ENCODE results near the gene CCNL1. TPM values are rescaled to one million over a fixed set of nuclear protein-coding genes. Genes with fewer than 3 reads are reported as not detected.

Gene CCNL1
- polyA plus RNA-seq, 1 donor from 2014 or later = 186 TPM

GRCh38 chr3:157125101-157125500, 34.8 kb downstream of the CCNL1 start:
- H3K36me3 ChIP-seq (ENCODE audit: insufficient read depth, low read length) = no peaks in the 10 kb centered on the region
- no peaks in the 10 kb centered on the region for H3F3A ChIP-seq (ENCODE audit: insufficient read depth, low read length, poor library complexity, severe bottlenecking)
- no peaks in the 10 kb centered on the region for H3K9me3 ChIP-seq (ENCODE audit: low read length)
- no peak overlapping the region for H3K4me2 ChIP-seq (ENCODE audit: low read length)
- no peaks in the 10 kb centered on the region for H3K27me3 ChIP-seq (ENCODE audit: insufficient read depth, low read depth, low read length)
- H3K9ac ChIP-seq (ENCODE audit: low read length) = no peak overlapping the region
- H4K20me1 ChIP-seq (ENCODE audit: insufficient read depth) = no peaks in the 10 kb centered on the region
- H3K4me3 ChIP-seq (ENCODE audit: low read length) = no peak overlapping the region
- H2AFZ ChIP-seq (ENCODE audit: low read depth, low read length) = no peak overlapping the region
- no peaks in the 10 kb centered on the region for H3K79me2 ChIP-seq (replicated peaks; ENCODE audit: insufficient read depth, low read length)
- H3K27ac ChIP-seq (ENCODE audit: low read length) = no peak overlapping the region
- H3K9me2 ChIP-seq (ENCODE audit: insufficient read depth, low read length) = no peaks in the 10 kb centered on the region
- TF ChIP-seq POLR2AphosphoS5 (IDR thresholded peaks at IDR 0.05) (no peak), EZH2 (IDR thresholded peaks at IDR 0.05; ENCODE audit: borderline replicate concordance, insufficient read depth, low read length, poor library complexity, severe bottlenecking) (no peak), TAF1 (IDR thresholded peaks at IDR 0.05; ENCODE audit: low read depth) (no peak), CTCF (IDR thresholded peaks at IDR 0.05; ENCODE audit: poor library complexity, severe bottlenecking) (no peak), EP300 (conservative IDR thresholded peaks at IDR 0.05; ENCODE audit: poor library complexity, severe bottlenecking) (no peak), SMC3 (conservative IDR thresholded peaks at IDR 0.05; ENCODE audit: poor library complexity) (no peak), RAD21 (conservative IDR thresholded peaks at IDR 0.05) (no peak), REST (IDR thresholded peaks at IDR 0.05; ENCODE audit: borderline replicate concordance) (no peak), MXI1 (conservative IDR thresholded peaks at IDR 0.05; ENCODE audit: poor library complexity, severe bottlenecking) (no peak)

GRCh38 chr3:157123621-157124020, 36.3 kb downstream of the CCNL1 start:
- no peaks in the 10 kb centered on the region for H4K20me1 ChIP-seq (ENCODE audit: insufficient read depth)
- no peaks in the 10 kb centered on the region for H3K9me3 ChIP-seq (ENCODE audit: low read length)
- TF ChIP-seq POLR2AphosphoS5 (IDR thresholded peaks at IDR 0.05) (no peak), RAD21 (conservative IDR thresholded peaks at IDR 0.05) (no peak), TAF1 (IDR thresholded peaks at IDR 0.05; ENCODE audit: low read depth) (no peak), SMC3 (conservative IDR thresholded peaks at IDR 0.05; ENCODE audit: poor library complexity) (no peak), CTCF (IDR thresholded peaks at IDR 0.05; ENCODE audit: poor library complexity, severe bottlenecking) (no peak), MXI1 (conservative IDR thresholded peaks at IDR 0.05; ENCODE audit: poor library complexity, severe bottlenecking) (no peak), EP300 (conservative IDR thresholded peaks at IDR 0.05; ENCODE audit: poor library complexity, severe bottlenecking) (no peak), REST (IDR thresholded peaks at IDR 0.05; ENCODE audit: borderline replicate concordance) (no peak), EZH2 (IDR thresholded peaks at IDR 0.05; ENCODE audit: borderline replicate concordance, insufficient read depth, low read length, poor library complexity, severe bottlenecking) (no peak)
- no peaks in the 10 kb centered on the region for H3F3A ChIP-seq (ENCODE audit: insufficient read depth, low read length, poor library complexity, severe bottlenecking)
- no peak overlapping the region for H3K4me2 ChIP-seq (ENCODE audit: low read length)
- no peak overlapping the region for H3K9ac ChIP-seq (ENCODE audit: low read length)
- no peak overlapping the region for H3K4me3 ChIP-seq (ENCODE audit: low read length)
- H3K36me3 ChIP-seq (ENCODE audit: insufficient read depth, low read length) = no peaks in the 10 kb centered on the region
- no peaks in the 10 kb centered on the region for H3K9me2 ChIP-seq (ENCODE audit: insufficient read depth, low read length)
- no peaks in the 10 kb centered on the region for H3K79me2 ChIP-seq (replicated peaks; ENCODE audit: insufficient read depth, low read length)
- H3K27ac ChIP-seq (ENCODE audit: low read length) = no peak overlapping the region
- no peak overlapping the region for H2AFZ ChIP-seq (ENCODE audit: low read depth, low read length)
- no peaks in the 10 kb centered on the region for H3K27me3 ChIP-seq (ENCODE audit: insufficient read depth, low read depth, low read length)
